Mesenchymal stem cell (in vitro differentiated cells and primary cell): ENCODE measurements around the gene MST1.
A peak's percentile ranks its signal among the peaks of the same experiment; 100 is the strongest.

ENCODE experiments used
- DNase-seq: peaks from one replicate; pipeline ENCODE4 v3.0.0-alpha.2; 2013
- H2AFZ ChIP-seq: one replicate; pipeline ENCODE4 v1.6.1; 2013; ENCODE audit warnings: low read depth, mild to moderate bottlenecking, control low read depth, inconsistent platforms, low read length, moderate library complexity
- H2AK5ac ChIP-seq: 2 replicates; pipeline ENCODE4 v1.6.1; 2013; ENCODE audit warnings: low read length, moderate library complexity, mild to moderate bottlenecking, inconsistent platforms; ENCODE audit not compliant: severe bottlenecking
- H2BK120ac ChIP-seq: one replicate; pipeline ENCODE4 v1.6.1; 2013; ENCODE audit warnings: low read depth, mild to moderate bottlenecking, inconsistent platforms, low read length, moderate library complexity
- H2BK12ac ChIP-seq, 2 experiments: one replicate each; pipeline ENCODE4 v1.6.1; 2013; ENCODE audit warnings: inconsistent platforms in 2 of 2, low read length in 2 of 2, mild to moderate bottlenecking in 2 of 2, moderate library complexity in 2 of 2, control low read depth in 1 of 2
- H2BK15ac ChIP-seq: one replicate; pipeline ENCODE4 v1.6.1; 2013; ENCODE audit warnings: mild to moderate bottlenecking, low read depth, inconsistent platforms; ENCODE audit not compliant: poor library complexity, severe bottlenecking
- H2BK5ac ChIP-seq: 2 replicates; pipeline ENCODE4 v1.6.1; 2013; ENCODE audit warnings: low read depth, mild to moderate bottlenecking, low read length, control low read depth, inconsistent platforms; ENCODE audit not compliant: poor library complexity, severe bottlenecking
- H3K14ac ChIP-seq, 2 experiments: one replicate each; pipeline ENCODE4 v1.6.1; 2013; ENCODE audit warnings: inconsistent platforms in 2 of 2, low read length in 2 of 2, control low read depth in 1 of 2, mild to moderate bottlenecking in 1 of 2, moderate library complexity in 1 of 2
- H3K18ac ChIP-seq, 2 experiments: one replicate each; pipeline ENCODE4 v1.6.1; 2013; ENCODE audit warnings: inconsistent platforms in 2 of 2, low read length in 2 of 2, control low read depth in 1 of 2, low read depth in 1 of 2, mild to moderate bottlenecking in 1 of 2
- H3K23ac ChIP-seq, 2 experiments: one replicate each; pipeline ENCODE4 v1.6.1; 2013; ENCODE audit warnings: inconsistent platforms in 2 of 2, low read length in 2 of 2, mild to moderate bottlenecking in 2 of 2, moderate library complexity in 2 of 2, control low read depth in 1 of 2
- H3K27ac ChIP-seq: 2 replicates; pipeline ENCODE4 v1.5.1; 2013; ENCODE audit warnings: mild to moderate bottlenecking, moderate library complexity, low read length, control low read depth, inconsistent platforms; ENCODE audit not compliant: poor library complexity, severe bottlenecking
- H3K27me3 ChIP-seq, 2 experiments: 2 replicates each; pipeline versions ENCODE4 v1.6.1 to v1.7.0; 2013; ENCODE audit warnings: low read length in 2 of 2, mild to moderate bottlenecking in 2 of 2, moderate library complexity in 2 of 2, control low read depth in 1 of 2, inconsistent platforms in 1 of 2; ENCODE audit not compliant: control insufficient read depth in 1 of 2, insufficient read depth in 1 of 2
- H3K36me3 ChIP-seq, 2 experiments: 2 replicates each; pipeline versions ENCODE4 v1.6.1 to v1.7.0; 2013; ENCODE audit warnings: low read length in 2 of 2, control low read depth in 1 of 2, inconsistent platforms in 1 of 2, low read depth in 1 of 2, mild to moderate bottlenecking in 1 of 2; ENCODE audit not compliant: insufficient read depth in 2 of 2, control insufficient read depth in 1 of 2
- H3K4ac ChIP-seq, 2 experiments: one replicate each; pipeline ENCODE4 v1.6.1; 2013; ENCODE audit warnings: inconsistent platforms in 2 of 2, low read length in 2 of 2, mild to moderate bottlenecking in 2 of 2, moderate library complexity in 2 of 2, control low read depth in 1 of 2, low read depth in 1 of 2
- H3K4me1 ChIP-seq: 2 replicates; pipeline ENCODE4 v1.6.1; 2013; ENCODE audit warnings: low read depth, low read length, control low read depth; ENCODE audit not compliant: control insufficient read depth, insufficient read depth
- H3K4me2 ChIP-seq: 2 replicates; pipeline ENCODE4 v1.6.1; 2013; ENCODE audit warnings: low read length, mild to moderate bottlenecking, inconsistent platforms; ENCODE audit not compliant: poor library complexity, severe bottlenecking
- H3K4me3 ChIP-seq, 2 experiments: 2 replicates each; pipeline versions ENCODE4 v1.5.1 to v1.7.0; 2013; ENCODE audit warnings: low read length in 2 of 2, mild to moderate bottlenecking in 2 of 2, control low read depth in 1 of 2, low read depth in 1 of 2; ENCODE audit not compliant: insufficient read depth in 1 of 2
- H3K79me1 ChIP-seq: replicated peaks from 2 replicates; pipeline ENCODE4 v1.6.1; 2013; ENCODE audit warnings: mild to moderate bottlenecking, control low read depth, low read length, inconsistent platforms; ENCODE audit not compliant: poor library complexity, severe bottlenecking
- H3K9ac ChIP-seq: 2 replicates; pipeline ENCODE4 v1.7.0; 2013; ENCODE audit warnings: mild to moderate bottlenecking, low read length, moderate library complexity
- H3K9me3 ChIP-seq: 2 replicates; pipeline ENCODE4 v1.7.0; 2013; ENCODE audit warnings: mild to moderate bottlenecking, low read length; ENCODE audit not compliant: control insufficient read depth
- H4K8ac ChIP-seq: one replicate; pipeline ENCODE4 v1.6.1; 2013; ENCODE audit warnings: inconsistent platforms, mild to moderate bottlenecking, low read length, moderate library complexity
- H4K91ac ChIP-seq: one replicate; pipeline ENCODE4 v1.6.1; 2013; ENCODE audit warnings: mild to moderate bottlenecking, low read length, inconsistent platforms
- WGBS: methylation state at CpG from one replicate; pipeline ENCODE4 v1.1.7; 2013; ENCODE audit warnings: mixed read lengths; 5-methylcytosine and 5-hydroxymethylcytosine counted together

The MST1 gene

DNA sequence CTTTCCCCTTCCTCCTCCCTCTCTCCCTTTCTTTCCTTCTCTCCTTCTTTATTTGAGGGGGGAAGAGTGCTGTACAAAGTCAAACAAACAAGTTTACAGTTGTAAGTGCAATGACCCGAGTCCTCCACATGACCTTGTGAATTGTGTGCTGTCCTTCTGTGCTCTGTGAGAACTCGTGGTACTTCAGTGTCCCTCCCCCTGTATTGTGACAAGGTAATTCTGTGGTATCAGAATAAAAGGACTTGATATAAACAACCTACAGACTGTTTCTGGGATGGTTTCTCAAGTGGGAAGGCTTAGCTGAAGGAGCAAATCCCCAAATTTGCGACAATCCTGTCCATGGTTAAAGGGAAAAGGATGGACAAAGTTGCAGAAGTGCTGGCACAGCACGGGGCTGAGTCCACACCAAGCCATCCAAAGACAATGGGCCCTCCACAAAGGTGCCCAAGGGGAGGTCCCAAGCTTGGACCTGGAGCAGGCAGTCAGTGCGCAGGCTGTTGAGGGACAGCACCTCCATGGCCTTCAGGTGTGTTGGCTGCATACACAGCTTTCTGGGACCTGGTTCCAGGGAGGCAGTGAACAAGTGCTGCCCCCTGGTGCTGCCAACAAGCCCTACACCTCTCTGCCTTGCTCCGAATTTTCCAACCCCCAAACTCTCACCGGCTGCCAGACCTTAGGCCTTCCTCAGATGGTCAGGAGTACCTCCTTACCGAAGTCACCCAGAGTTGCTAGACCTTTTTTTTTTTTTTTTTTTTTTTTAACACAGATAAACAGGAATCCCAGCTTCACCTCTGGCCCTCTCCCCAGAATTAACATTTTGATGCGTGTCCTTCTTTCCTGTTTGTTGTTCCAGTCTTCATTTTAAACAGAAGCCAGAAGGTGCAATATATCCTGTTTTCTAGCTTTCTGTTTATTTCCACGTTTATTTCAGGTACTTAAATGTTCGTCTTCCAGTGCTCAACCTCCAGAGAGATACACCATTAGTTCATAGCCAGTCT is 17.7 kb downstream of the MST1 start:
- Histone ChIP-seq H3K36me3 (peaks cover 12 to 15% of the 10 kb centered on the region in 2 experiments), H3K27me3 (peaks cover 0 to 26% of the 10 kb centered on the region in 2 experiments), H2BK120ac (no peak overlapping the region), H3K27ac (no peak overlapping the region), H2BK15ac (no peak overlapping the region), H3K23ac (no peak overlapping the region), H4K8ac (no peak overlapping the region), H3K9me3 (no peaks in the 10 kb centered on the region), H3K4ac (no peak overlapping the region), H2BK12ac (no peak overlapping the region), H2AK5ac (no peak overlapping the region), H3K4me1 (peaks cover 50% of the 10 kb centered on the region), H3K18ac (no peak overlapping the region), H3K4me3 (no peak overlapping the region), H3K79me1 (peaks cover 25% of the 10 kb centered on the region), H4K91ac (no peak overlapping the region), H2AFZ (no peak overlapping the region), H3K4me2 (no peak overlapping the region), H3K9ac (no peak overlapping the region), H3K14ac (no peak overlapping the region), H2BK5ac (no peak overlapping the region)
- 49% methylated on average over 11 of the region's 11 CpGs for WGBS
- DNase-seq, result peak; percentile 69

DNA sequence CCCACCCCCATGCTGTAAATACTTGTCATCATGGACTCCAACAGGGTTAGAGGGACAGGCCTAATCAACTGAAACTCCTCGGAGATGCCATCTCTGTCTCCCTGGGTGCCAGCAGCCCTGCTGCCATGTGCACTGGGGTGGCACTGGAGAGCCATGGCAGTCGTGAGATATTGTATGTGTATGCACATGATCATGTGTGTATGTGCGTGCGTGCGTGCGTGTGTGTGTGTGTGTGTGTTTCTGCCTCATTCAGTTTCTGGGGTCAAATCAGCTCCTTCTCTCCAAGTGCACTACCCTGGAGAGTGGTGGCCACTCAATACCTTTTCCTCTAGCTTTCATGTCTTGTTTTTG is 18.4 kb downstream of the MST1 start:
- no peak overlapping the region for H2BK5ac ChIP-seq
- 100% methylated on average over 1 of the region's 6 CpGs for WGBS
- no peak overlapping the region for H2BK120ac ChIP-seq
- H3K23ac ChIP-seq, result no peak overlapping the region
- no peak overlapping the region for H2AFZ ChIP-seq
- peaks cover 5 to 8% of the 10 kb centered on the region in 2 experiments for H3K36me3 ChIP-seq
- no peak overlapping the region for H3K18ac ChIP-seq
- H3K9ac ChIP-seq, result no peak overlapping the region
- no peak overlapping the region for H3K4me2 ChIP-seq
- H2BK15ac ChIP-seq, result no peak overlapping the region
- no peak overlapping the region for H2AK5ac ChIP-seq
- no peak overlapping the region for H3K27ac ChIP-seq
- DNase-seq, result no peak
- H3K79me1 ChIP-seq, result peaks cover 18% of the 10 kb centered on the region
- H2BK12ac ChIP-seq, result no peak overlapping the region
- H3K9me3 ChIP-seq, result no peaks in the 10 kb centered on the region
- no peak overlapping the region for H3K4ac ChIP-seq
- H3K4me3 ChIP-seq, result no peak overlapping the region
- peaks cover 50% of the 10 kb centered on the region for H3K4me1 ChIP-seq
- H4K91ac ChIP-seq, result no peak overlapping the region
- H3K14ac ChIP-seq, result no peak overlapping the region
- no peak overlapping the region for H4K8ac ChIP-seq
- peaks cover 0 to 33% of the 10 kb centered on the region in 2 experiments for H3K27me3 ChIP-seq

DNA sequence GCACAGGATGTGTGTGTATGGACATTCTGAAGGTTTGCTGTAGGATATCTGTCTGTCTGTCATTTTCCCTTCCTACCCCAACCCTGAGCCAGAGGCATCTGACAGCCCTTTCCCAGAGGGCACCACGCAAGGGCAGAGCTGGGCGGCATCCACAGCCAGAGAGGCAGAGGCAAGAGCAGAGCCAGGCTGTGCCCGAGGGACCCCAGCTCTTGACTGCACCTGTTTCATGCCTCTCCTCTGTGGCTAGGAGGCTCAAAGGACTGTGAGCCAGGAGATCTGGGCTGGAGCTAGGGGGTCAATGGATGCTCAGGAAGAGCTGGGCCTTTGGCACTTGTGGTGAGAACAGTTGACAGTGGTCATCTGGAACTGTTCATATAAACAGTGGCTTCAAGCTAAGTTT is 19.9 kb downstream of the MST1 start:
- no peak overlapping the region for H2BK15ac ChIP-seq
- no peak overlapping the region for H3K18ac ChIP-seq
- H3K9ac ChIP-seq, result no peak overlapping the region
- H3K4me2 ChIP-seq, result no peak overlapping the region
- H4K8ac ChIP-seq, result no peak overlapping the region
- no peak overlapping the region for H2BK12ac ChIP-seq
- peak overlapping the region; percentile 49 for H3K27ac ChIP-seq
- no peak for DNase-seq
- H3K4ac ChIP-seq, result no peak overlapping the region
- H3K4me1 ChIP-seq, result peaks cover 40% of the 10 kb centered on the region
- H3K23ac ChIP-seq, result no peak overlapping the region
- H3K4me3 ChIP-seq, result no peak overlapping the region
- H3K36me3 ChIP-seq, result no peaks in the 10 kb centered on the region
- H2AFZ ChIP-seq, result no peak overlapping the region
- H3K27me3 ChIP-seq, result peaks cover 0 to 41% of the 10 kb centered on the region in 2 experiments
- no peak overlapping the region for H4K91ac ChIP-seq
- peaks cover 3% of the 10 kb centered on the region for H3K79me1 ChIP-seq
- peak overlapping the region; percentile 3 for H2AK5ac ChIP-seq
- H2BK120ac ChIP-seq, result no peak overlapping the region
- no peak overlapping the region for H2BK5ac ChIP-seq
- H3K14ac ChIP-seq, result no peak overlapping the region
- 96% methylated on average over 3 of the region's 3 CpGs for WGBS
- no peaks in the 10 kb centered on the region for H3K9me3 ChIP-seq

DNA sequence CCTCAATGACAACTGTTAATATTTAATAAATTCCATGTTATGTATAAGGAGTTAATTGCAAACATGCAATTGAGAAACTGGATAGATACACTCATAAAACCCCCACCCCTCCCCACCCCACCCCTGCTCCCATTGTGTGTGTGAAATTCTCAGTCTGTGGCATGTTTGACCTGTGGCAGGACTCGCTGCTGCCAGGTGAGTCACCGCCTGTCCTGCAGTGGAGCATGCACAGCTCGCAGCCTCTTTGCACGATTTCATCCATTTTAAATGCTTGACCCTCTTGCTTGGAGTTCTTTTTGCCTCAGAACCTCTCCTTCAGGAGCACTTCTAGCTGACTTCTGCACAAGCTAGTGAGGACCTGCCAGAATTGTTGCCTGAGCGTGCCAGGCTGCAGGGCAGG is 20.4 kb downstream of the MST1 start:
- H2BK15ac ChIP-seq, result no peak overlapping the region
- H2AK5ac ChIP-seq, result no peak overlapping the region
- H3K9ac ChIP-seq, result no peak overlapping the region
- no peak overlapping the region for H2BK120ac ChIP-seq
- H2BK5ac ChIP-seq, result no peak overlapping the region
- 69% methylated on average over 5 of the region's 5 CpGs for WGBS
- H2BK12ac ChIP-seq, result no peak overlapping the region
- no peak overlapping the region for H4K91ac ChIP-seq
- H3K27ac ChIP-seq, result peak overlapping the region; percentile 49
- no peak overlapping the region for H3K23ac ChIP-seq
- H3K79me1 ChIP-seq, result peaks cover 2% of the 10 kb centered on the region
- H3K4me2 ChIP-seq, result no peak overlapping the region
- H3K4me3 ChIP-seq, result no peak overlapping the region
- no peak overlapping the region for H3K18ac ChIP-seq
- H4K8ac ChIP-seq, result no peak overlapping the region
- H3K14ac ChIP-seq, result no peak overlapping the region
- no peak overlapping the region for H3K4ac ChIP-seq
- H3K36me3 ChIP-seq, result no peaks in the 10 kb centered on the region
- peaks cover 0 to 46% of the 10 kb centered on the region in 2 experiments for H3K27me3 ChIP-seq
- H2AFZ ChIP-seq, result no peak overlapping the region
- no peaks in the 10 kb centered on the region for H3K9me3 ChIP-seq
- H3K4me1 ChIP-seq, result peaks cover 40% of the 10 kb centered on the region
- DNase-seq, result peak; percentile 9
